DND-41 (cell line): ENCODE measurements around the gene SYT15.

ENCODE experiments used
- CTCF ChIP-seq: IDR thresholded peaks from 2 replicates; pipeline ENCODE4 v1.5.1; 2012; ENCODE audit warnings: borderline replicate concordance, low read length, moderate library complexity, mild to moderate bottlenecking; ENCODE audit not compliant: poor library complexity, severe bottlenecking; ENCODE audit errors: extremely low read depth
- EZH2 ChIP-seq: IDR thresholded peaks from 3 replicates; pipeline ENCODE4 v1.6.1; 2012; ENCODE audit warnings: borderline replicate concordance, low read depth, mild to moderate bottlenecking, moderate library complexity, low read length, inconsistent platforms; ENCODE audit not compliant: severe bottlenecking

DNA sequence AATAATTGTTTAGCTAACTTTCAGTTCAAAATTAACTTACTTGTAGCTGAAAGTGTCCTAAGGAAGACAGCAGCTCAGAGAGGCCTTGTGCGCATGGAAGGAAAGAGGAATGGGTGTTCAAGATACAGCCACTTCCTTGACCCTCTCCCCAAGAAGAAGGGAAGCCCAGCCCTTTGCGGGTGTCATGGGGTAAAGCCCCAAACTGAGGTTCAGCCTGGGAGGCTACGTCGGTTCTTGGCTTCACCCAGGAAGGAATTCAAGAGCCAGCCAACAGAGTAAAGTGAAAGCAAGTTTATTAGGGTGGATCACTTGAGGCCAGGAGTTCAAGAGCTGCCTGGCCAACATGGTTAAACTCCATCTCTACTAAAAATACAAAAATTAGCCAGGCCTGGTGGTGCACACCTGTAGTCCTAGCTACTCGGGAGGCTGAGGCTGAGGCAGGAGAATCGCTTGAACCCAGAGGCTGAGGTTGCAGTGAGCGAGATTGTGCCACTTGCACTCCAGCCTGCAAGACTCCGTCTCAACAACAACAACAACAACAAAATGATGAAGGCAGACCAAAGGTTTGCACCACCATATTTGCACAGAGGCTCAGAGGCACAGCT lies 38.4 kb upstream of the SYT15 start:
- TF ChIP-seq CTCF (no peak), EZH2 (no peak)
